Adrenal gland (tissue), 5 donors: ENCODE results near the gene KCNMA1.

ENCODE experiments used
- CTCF ChIP-seq, 6 experiments: fragments of 450-650 bp in 4 of 6; fragments of 200-600 bp in 2 of 6; sonication (generic) in 1 of 6; IDR thresholded peaks; 1 replicate in 5 of 6; 2 replicates in 1 of 6; pipeline versions ENCODE4 v1.5.1 to v1.8.0; 2016 to 2021; ENCODE audit warnings: antibody characterized with exemption in 6 of 6, mild to moderate bottlenecking in 2 of 6, moderate library complexity in 1 of 6
- POLR2A ChIP-seq, 2 donors: fragments of 450-650 bp; IDR thresholded peaks; one replicate each; pipeline ENCODE4 v1.6.1; 2017; ENCODE audit warnings: antibody characterized with exemption in 2 of 2, mild to moderate bottlenecking in 2 of 2, moderate library complexity in 1 of 2
- donor health status: DM: no; HTN: no; CAD: no.

GRCh38 chr10:77332256-77332655 is 305.4 kb downstream of the KCNMA1 start:
- TF ChIP-seq POLR2A (IDR thresholded peaks at IDR 0.05) (no peak), CTCF (IDR thresholded peaks at IDR 0.05) (no peak)
